Measurements from ENCODE around the gene CAMTA1. TPM values are rescaled to one million over a fixed set of nuclear protein-coding genes. Genes with fewer than 3 reads are reported as not detected.

The CAMTA1 gene
- total RNA-seq, 5 donors from 2014 or later (not counting 1 experiment from before 2014, with no cell fraction given), result 29.7 to 37.4 (median 34.6) TPM

GRCh38 chr1:7533006-7533405 is 747.8 kb downstream of the CAMTA1 start:
- no peak overlapping the region for H3K27ac ChIP-seq (ENCODE audit: low read length)
- no peaks in the 10 kb centered on the region for H3K4me1 ChIP-seq (ENCODE audit: control insufficient read depth in 1 of 2, extremely low read depth in 1 of 2, insufficient read depth in 2 of 2, low read length in 2 of 2)
- CTCF ChIA-PET, result no interaction called here
- H3K4me1 Mint-ChIP-seq, result no peaks in the 10 kb centered on the region
- ATAC-seq (replicated peaks in 1 of 4), result no peak
- H3K4me3 Mint-ChIP-seq, result no peak overlapping the region
- H3K27me3 Mint-ChIP-seq, result peaks cover 3 to 19% of the 10 kb centered on the region in 2 donors
- 95% methylated on average over 9 of the region's 10 CpGs for WGBS (ENCODE audit: insufficient coverage)
- H3K4me3 ChIP-seq (ENCODE audit: control insufficient read depth in 1 of 2, extremely low read depth in 1 of 2, low read length in 1 of 2), result no peak overlapping the region
- no peak overlapping the region for H3K27ac Mint-ChIP-seq
- H3K27me3 ChIP-seq (replicated peaks in 1 of 2; ENCODE audit: control insufficient read depth in 2 of 2, extremely low read depth in 1 of 2, insufficient read depth in 2 of 2, low read length in 1 of 2), result peaks cover 0 to 33% of the 10 kb centered on the region in 2 experiments
- no peaks in the 10 kb centered on the region for H3K9me3 ChIP-seq
- H3K36me3 ChIP-seq (ENCODE audit: control insufficient read depth in 2 of 2, extremely low read depth in 1 of 2, insufficient read depth in 1 of 2, low read length in 1 of 2), result no peaks in the 10 kb centered on the region
- POLR2A ChIA-PET, result no interaction called here
- no peaks in the 10 kb centered on the region for H3K36me3 Mint-ChIP-seq
- no peak for DNase-seq
- no peaks in the 10 kb centered on the region for H3K9me3 Mint-ChIP-seq

GRCh38 chr1:7534061-7534825 is 749.0 kb downstream of the CAMTA1 start:
- POLR2A ChIA-PET, result no interaction called here
- H3K27ac ChIP-seq (ENCODE audit: low read length), result no peak overlapping the region

GRCh38 chr1:7535016-7535415 is 749.8 kb downstream of the CAMTA1 start:
- Histone ChIP-seq H3K4me3 (ENCODE audit: control insufficient read depth in 1 of 2, extremely low read depth in 1 of 2, low read length in 1 of 2) (no peak overlapping the region), H3K27ac (ENCODE audit: low read length) (no peak overlapping the region), H3K27me3 (replicated peaks in 1 of 2; ENCODE audit: control insufficient read depth in 2 of 2, extremely low read depth in 1 of 2, insufficient read depth in 2 of 2, low read length in 1 of 2) (peaks cover 0 to 35% of the 10 kb centered on the region in 2 experiments), H3K36me3 (ENCODE audit: control insufficient read depth in 2 of 2, extremely low read depth in 1 of 2, insufficient read depth in 1 of 2, low read length in 1 of 2) (no peaks in the 10 kb centered on the region), H3K9me3 (no peaks in the 10 kb centered on the region), H3K4me1 (ENCODE audit: control insufficient read depth in 1 of 2, extremely low read depth in 1 of 2, insufficient read depth in 2 of 2, low read length in 2 of 2) (no peaks in the 10 kb centered on the region)
- no peak for DNase-seq
- peaks cover 6 to 19% of the 10 kb centered on the region in 2 donors for H3K27me3 Mint-ChIP-seq
- H3K9me3 Mint-ChIP-seq, result no peaks in the 10 kb centered on the region
- POLR2A ChIA-PET, result no interaction called here
- H3K4me3 Mint-ChIP-seq, result no peak overlapping the region
- WGBS (ENCODE audit: insufficient coverage), result 71% methylated on average over 11 of the region's 11 CpGs
- no peak overlapping the region for H3K27ac Mint-ChIP-seq
- H3K36me3 Mint-ChIP-seq, result no peaks in the 10 kb centered on the region
- CTCF ChIA-PET, result no interaction called here
- no peaks in the 10 kb centered on the region for H3K4me1 Mint-ChIP-seq
- ATAC-seq (replicated peaks in 1 of 4), result no peak

More at GRCh38 chr1:7534061-7534825, 749.0 kb downstream of the CAMTA1 start:
- Mint-ChIP-seq H3K4me1 (no peaks in the 10 kb centered on the region), H3K36me3 (no peaks in the 10 kb centered on the region), H3K4me3 (no peak overlapping the region), H3K27ac (no peak overlapping the region), H3K9me3 (no peaks in the 10 kb centered on the region), H3K27me3 (peaks cover 6 to 19% of the 10 kb centered on the region in 2 donors)
- DNase-seq (no peak), ATAC-seq (replicated peaks in 1 of 4) (no peak)
- no peaks in the 10 kb centered on the region for H3K36me3 ChIP-seq (ENCODE audit: control insufficient read depth in 2 of 2, extremely low read depth in 1 of 2, insufficient read depth in 1 of 2, low read length in 1 of 2)
- H3K9me3 ChIP-seq, result no peaks in the 10 kb centered on the region
- peaks cover 0 to 35% of the 10 kb centered on the region in 2 experiments for H3K27me3 ChIP-seq (replicated peaks in 1 of 2; ENCODE audit: control insufficient read depth in 2 of 2, extremely low read depth in 1 of 2, insufficient read depth in 2 of 2, low read length in 1 of 2)
- 65% methylated on average over 10 of the region's 24 CpGs for WGBS (ENCODE audit: insufficient coverage)
- H3K4me1 ChIP-seq (ENCODE audit: control insufficient read depth in 1 of 2, extremely low read depth in 1 of 2, insufficient read depth in 2 of 2, low read length in 2 of 2), result no peaks in the 10 kb centered on the region
- no peak overlapping the region for H3K4me3 ChIP-seq (ENCODE audit: control insufficient read depth in 1 of 2, extremely low read depth in 1 of 2, low read length in 1 of 2)
- CTCF ChIA-PET, result no interaction called here

- H3K4me1 Mint-ChIP-seq, result no peaks in the 10 kb centered on the region
- DNase-seq, result no peak
- H3K27ac Mint-ChIP-seq, result no peak overlapping the region
- WGBS (ENCODE audit: insufficient coverage), result 67% methylated on average over 21 of the region's 23 CpGs
- ChIA-PET POLR2A (no interaction called here), CTCF (no interaction called here)
- H3K9me3 Mint-ChIP-seq, result no peaks in the 10 kb centered on the region
- Histone ChIP-seq H3K27me3 (replicated peaks in 1 of 2; ENCODE audit: control insufficient read depth in 2 of 2, extremely low read depth in 1 of 2, insufficient read depth in 2 of 2, low read length in 1 of 2) (peaks cover 0 to 41% of the 10 kb centered on the region in 2 experiments), H3K4me1 (ENCODE audit: control insufficient read depth in 1 of 2, extremely low read depth in 1 of 2, insufficient read depth in 2 of 2, low read length in 2 of 2) (no peaks in the 10 kb centered on the region), H3K4me3 (ENCODE audit: control insufficient read depth in 1 of 2, extremely low read depth in 1 of 2, low read length in 1 of 2) (no peak overlapping the region), H3K27ac (ENCODE audit: low read length) (no peak overlapping the region), H3K36me3 (ENCODE audit: control insufficient read depth in 2 of 2, extremely low read depth in 1 of 2, insufficient read depth in 1 of 2, low read length in 1 of 2) (no peaks in the 10 kb centered on the region), H3K9me3 (no peaks in the 10 kb centered on the region)
- H3K36me3 Mint-ChIP-seq, result no peaks in the 10 kb centered on the region
- H3K27me3 Mint-ChIP-seq, result peaks cover 8 to 19% of the 10 kb centered on the region in 2 donors
- H3K4me3 Mint-ChIP-seq, result no peak overlapping the region
- ATAC-seq (replicated peaks in 1 of 4), result no peak
Observed at GRCh38 chr1:7535934-7536878, 751.0 kb downstream of the CAMTA1 start.

- ATAC-seq (replicated peaks in 1 of 4), result no peak
- CTCF ChIA-PET, result no interaction called here
- no peak overlapping the region for H3K4me3 Mint-ChIP-seq
- 75% methylated on average over 12 of the region's 20 CpGs for WGBS (ENCODE audit: insufficient coverage)
- H3K36me3 Mint-ChIP-seq, result no peaks in the 10 kb centered on the region
- Histone ChIP-seq H3K4me3 (ENCODE audit: control insufficient read depth in 1 of 2, extremely low read depth in 1 of 2, low read length in 1 of 2) (no peak overlapping the region), H3K9me3 (no peaks in the 10 kb centered on the region), H3K36me3 (ENCODE audit: control insufficient read depth in 2 of 2, extremely low read depth in 1 of 2, insufficient read depth in 1 of 2, low read length in 1 of 2) (no peaks in the 10 kb centered on the region), H3K27me3 (replicated peaks in 1 of 2; ENCODE audit: control insufficient read depth in 2 of 2, extremely low read depth in 1 of 2, insufficient read depth in 2 of 2, low read length in 1 of 2) (peaks cover 0 to 41% of the 10 kb centered on the region in 2 experiments), H3K27ac (ENCODE audit: low read length) (no peak overlapping the region), H3K4me1 (ENCODE audit: control insufficient read depth in 1 of 2, extremely low read depth in 1 of 2, insufficient read depth in 2 of 2, low read length in 2 of 2) (no peaks in the 10 kb centered on the region)
- POLR2A ChIA-PET, result no interaction called here
- DNase-seq, result no peak
- no peaks in the 10 kb centered on the region for H3K9me3 Mint-ChIP-seq
- H3K4me1 Mint-ChIP-seq, result no peaks in the 10 kb centered on the region
- H3K27ac Mint-ChIP-seq, result no peak overlapping the region
- H3K27me3 Mint-ChIP-seq, result peaks cover 9 to 19% of the 10 kb centered on the region in 2 donors
Observed at GRCh38 chr1:7536891-7537591, 751.8 kb downstream of the CAMTA1 start.

- no peak overlapping the region for H3K4me3 Mint-ChIP-seq
- H3K9me3 Mint-ChIP-seq, result no peaks in the 10 kb centered on the region
- ATAC-seq (replicated peaks in 1 of 4), result no peak
- H3K36me3 Mint-ChIP-seq, result no peaks in the 10 kb centered on the region
- H3K27ac Mint-ChIP-seq, result no peak overlapping the region
- H3K4me1 ChIP-seq (ENCODE audit: control insufficient read depth in 1 of 2, extremely low read depth in 1 of 2, insufficient read depth in 2 of 2, low read length in 2 of 2), result no peaks in the 10 kb centered on the region
- no peaks in the 10 kb centered on the region for H3K9me3 ChIP-seq
- WGBS (ENCODE audit: insufficient coverage), result 81% methylated on average over 5 of the region's 6 CpGs
- H3K36me3 ChIP-seq (ENCODE audit: control insufficient read depth in 2 of 2, extremely low read depth in 1 of 2, insufficient read depth in 1 of 2, low read length in 1 of 2), result no peaks in the 10 kb centered on the region
- H3K27me3 Mint-ChIP-seq, result peaks cover 9 to 14% of the 10 kb centered on the region in 2 donors
- H3K27ac ChIP-seq (ENCODE audit: low read length), result no peak overlapping the region
- peaks cover 0 to 42% of the 10 kb centered on the region in 2 experiments for H3K27me3 ChIP-seq (replicated peaks in 1 of 2; ENCODE audit: control insufficient read depth in 2 of 2, extremely low read depth in 1 of 2, insufficient read depth in 2 of 2, low read length in 1 of 2)
- DNase-seq, result no peak
- no peak overlapping the region for H3K4me3 ChIP-seq (ENCODE audit: control insufficient read depth in 1 of 2, extremely low read depth in 1 of 2, low read length in 1 of 2)
- no peaks in the 10 kb centered on the region for H3K4me1 Mint-ChIP-seq
- ChIA-PET CTCF (no interaction called here), POLR2A (no interaction called here)
Observed at GRCh38 chr1:7538033-7538432, 752.8 kb downstream of the CAMTA1 start.

All from T-cell (primary cell).